Activated effector memory CD4-positive, alpha-beta T cell treated with Interleukin-2 at 50 U/mL for 16 hours (primary cell): ENCODE results near the gene RBM20.

Source experiments
- DNase-seq: peaks from one replicate; pipeline ENCODE4 v3.0.0-alpha.2; 2020

The RBM20 gene

DNA sequence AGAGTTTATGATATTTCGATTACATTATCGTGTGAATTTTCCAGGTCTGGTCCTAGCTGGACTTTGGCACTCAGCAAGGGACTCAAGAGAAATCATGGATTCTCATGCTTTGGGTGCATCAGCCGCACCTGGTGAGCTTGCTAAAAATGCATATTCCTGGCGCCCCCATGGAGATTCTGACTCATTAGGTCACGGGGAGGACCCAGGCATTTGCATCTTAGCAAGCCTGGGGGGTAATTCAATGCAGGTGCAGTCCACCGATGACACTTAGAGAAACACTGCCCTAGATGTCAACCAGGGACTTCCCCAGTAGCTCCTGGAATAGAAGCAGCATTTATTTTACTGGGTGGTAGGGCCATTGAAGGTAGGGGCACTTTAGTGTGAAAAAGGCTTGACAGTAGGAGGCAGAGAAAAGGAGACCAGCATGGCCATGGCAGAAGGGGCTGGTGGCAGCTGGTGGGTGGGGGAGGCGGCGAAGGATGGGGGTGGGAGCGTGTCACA is 197.7 kb downstream of the RBM20 start:
- no peak for DNase-seq

DNA sequence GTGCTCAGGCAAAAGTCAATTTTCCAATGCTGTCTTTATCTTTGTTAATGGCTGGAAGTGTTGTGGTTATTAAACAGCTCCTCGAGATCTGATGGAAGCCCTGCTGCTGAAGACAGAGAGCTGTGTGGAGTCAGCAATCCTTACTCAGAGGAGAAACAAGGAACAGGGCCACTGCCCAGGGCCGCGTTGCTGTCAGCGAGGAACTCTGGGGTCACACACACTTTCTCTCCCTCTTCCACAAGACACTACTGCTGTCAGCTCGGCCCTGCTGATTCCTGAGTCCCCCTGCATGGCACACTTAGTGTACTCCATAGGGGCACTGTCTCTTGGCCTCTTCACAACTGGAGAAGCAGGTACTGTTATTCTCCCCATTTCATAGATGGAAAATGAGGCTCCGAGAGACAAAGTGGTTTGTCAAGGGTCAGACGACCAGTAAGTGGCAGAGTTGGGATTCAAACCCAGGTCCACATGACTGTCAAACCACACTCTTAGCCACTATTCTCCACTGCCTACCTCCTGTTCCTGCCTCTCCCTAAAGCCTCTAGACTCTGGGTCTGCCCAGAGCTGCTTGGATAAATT is 198.3 kb downstream of the RBM20 start:
- no peak for DNase-seq

DNA sequence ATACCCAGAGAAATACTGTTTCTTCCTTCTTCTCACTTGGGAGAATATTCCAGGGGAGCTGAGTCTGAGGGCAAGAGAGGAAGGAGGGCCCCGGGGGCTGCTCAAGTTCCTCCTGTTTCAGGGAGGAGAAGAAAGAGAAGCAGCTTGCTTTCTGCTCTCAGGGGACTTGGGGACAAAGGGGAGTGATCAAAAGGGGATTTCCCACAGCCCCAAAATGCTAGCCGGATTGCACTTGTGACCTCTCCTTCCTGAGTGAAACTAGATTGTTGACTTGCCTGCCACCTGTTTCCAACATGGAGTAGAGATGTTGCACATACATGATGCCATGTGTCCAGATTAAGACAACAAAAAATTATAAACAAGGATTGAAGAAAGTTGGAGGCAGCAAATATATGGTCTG is 198.9 kb downstream of the RBM20 start:
- peak; percentile 16 for DNase-seq

DNA sequence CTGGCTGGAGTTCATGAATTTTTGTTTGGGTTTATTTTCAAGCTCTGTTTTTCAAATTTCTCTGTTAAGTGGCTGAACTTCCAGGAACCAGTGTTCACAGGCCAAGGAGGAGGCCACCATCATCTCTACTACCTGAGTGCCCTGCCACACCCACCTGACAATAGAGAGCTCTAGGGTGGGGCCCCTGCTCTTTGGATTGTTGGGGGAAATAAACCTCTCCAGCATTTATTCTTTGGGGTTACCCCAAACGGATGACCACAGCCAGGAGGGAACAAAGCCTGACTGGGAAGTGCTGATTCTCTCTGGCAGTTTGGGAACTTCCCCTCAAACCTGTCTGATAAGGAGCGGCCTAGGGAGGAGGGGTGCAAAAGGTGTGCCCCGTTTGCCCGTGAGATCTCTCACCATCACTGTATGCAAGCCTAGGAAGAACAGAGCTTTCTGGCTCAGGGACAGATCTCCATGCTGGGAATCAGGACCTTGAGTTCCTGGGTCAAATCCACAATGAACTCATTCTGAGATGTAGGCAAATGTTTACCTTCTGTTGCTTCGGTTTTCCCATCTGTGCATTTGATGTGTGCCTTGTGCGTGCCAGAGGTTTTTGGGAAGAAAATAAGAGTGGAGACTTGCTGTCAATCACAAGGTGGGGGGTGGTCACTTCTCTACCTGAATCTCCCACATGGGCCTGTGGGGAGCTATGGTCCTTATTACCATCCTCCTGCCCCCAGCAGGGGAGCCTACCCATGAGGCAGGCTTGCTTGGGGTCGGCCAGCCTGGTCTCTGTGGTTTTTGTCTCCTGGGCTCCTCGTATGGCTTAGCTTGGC is 199.9 kb downstream of the RBM20 start:
- no peak for DNase-seq

DNA sequence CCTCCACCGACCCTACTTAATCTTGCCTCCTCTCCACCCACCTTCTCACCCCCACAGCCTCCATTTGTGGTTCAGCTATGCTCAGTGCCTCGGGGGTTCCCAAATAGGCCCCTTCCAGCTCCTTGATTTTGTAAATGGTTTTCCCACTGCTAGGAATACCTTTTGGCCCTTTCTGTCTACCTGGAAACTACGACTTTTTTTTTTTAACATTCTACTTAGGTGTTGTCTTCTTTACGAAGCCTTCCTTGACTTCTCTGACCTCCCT is 200.4 kb downstream of the RBM20 start:
- no peak for DNase-seq

DNA sequence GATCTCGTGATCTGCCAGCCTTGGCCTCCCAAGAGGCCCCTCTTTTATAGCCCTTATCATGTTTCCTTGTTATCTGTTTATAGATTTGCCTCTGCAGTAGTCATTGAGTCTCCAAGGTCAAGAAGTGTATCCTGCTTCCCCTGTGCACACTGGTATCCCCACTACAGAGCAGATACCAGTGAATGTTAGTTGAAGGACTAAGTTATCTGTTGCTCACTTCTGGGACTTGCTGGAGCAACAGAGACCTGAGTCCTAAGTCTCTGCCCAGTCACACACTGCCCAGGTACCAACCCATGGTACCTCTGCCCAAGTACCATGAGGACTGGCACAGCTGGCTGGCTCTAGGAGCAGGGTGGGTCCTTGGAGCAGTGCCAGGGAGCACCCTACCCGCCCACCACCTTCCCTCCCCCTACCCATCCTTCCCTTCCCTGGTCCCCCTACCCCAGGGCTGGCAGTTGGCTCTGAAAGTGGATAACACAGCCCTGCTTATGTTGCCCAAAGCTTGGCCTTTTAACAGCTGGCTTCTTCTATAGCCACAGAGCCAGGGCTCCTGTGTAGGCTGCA is 201.1 kb downstream of the RBM20 start:
- no peak for DNase-seq

DNA sequence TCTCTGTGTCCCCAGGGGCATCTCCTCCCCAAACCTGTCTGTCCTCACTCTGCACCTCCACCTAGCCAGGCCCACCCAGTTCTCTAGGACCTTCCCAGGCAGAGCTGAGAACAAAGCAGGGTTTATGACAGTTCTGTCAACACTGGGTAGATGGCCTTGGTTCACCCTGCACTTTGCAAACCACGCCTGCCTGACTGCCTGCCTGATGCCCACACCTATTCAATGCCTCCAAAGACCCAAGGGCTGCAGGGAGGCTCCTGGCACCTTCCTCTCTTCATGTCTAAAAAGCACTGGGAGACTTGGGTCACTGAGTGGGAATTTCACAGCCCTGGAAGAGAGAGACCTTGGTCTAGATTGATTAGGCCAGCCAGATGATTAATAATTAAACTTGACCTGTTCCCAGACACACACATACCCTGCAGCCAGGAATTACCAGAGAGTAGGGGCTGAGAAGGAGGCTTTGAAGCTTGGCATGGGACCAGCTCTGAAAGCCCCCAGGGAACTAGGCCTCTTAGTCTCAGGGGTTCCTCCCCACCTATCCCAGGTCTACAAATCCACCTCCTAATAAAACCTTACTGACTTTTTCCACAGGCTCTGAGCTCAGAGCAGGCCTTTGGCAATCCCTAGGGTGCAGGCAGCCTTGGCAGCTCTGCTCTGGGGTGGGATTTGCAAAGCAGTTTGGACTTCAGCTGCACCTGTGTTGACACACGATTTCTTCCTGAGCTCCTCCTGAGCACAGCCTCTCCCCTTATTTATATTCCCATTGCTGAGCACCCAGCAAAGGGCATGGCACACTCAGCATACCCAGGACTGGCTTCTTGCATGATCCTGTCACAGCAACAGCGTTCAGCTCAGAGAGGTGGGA is 201.9 kb downstream of the RBM20 start:
- no peak for DNase-seq

DNA sequence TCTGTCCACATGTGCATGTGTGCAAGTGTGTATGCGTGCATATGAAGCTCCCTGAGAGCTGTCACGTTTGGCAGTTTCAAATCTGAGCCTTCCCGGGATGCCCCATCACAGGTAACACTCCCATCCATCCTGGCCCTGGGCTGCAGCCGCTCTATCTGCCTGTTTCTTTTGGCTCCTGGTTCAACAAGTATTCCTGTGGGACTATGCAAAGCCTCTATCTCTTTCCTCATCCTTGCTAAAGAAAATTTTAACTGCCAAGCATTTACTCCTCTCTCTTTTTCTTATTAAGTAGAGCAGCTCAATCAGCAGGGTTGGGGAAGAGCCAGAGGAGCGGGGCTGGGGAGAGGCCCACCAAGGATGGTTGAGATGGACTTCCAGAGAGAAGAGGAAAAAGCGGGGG is 203.2 kb downstream of the RBM20 start:
- DNase-seq, result no peak

DNA sequence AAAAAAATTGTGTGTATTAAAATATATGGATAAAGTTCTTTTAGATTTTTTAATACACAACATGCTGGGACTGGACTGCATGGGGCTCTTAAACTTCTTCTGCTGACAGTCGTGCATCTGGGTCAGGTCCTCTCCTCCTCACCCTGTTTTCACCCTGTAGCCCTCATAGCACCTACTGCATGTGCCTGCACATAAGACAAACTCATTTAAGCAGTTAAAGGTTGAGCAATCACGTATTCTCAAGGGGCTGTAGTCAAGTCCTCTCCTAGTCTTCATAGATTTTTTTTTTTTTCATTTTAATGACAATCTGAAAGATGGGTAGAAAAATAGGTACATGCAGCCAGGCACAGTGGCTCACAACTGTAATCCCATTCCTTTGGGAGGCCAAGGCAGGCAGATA is 204.0 kb downstream of the RBM20 start:
- DNase-seq, result no peak

DNA sequence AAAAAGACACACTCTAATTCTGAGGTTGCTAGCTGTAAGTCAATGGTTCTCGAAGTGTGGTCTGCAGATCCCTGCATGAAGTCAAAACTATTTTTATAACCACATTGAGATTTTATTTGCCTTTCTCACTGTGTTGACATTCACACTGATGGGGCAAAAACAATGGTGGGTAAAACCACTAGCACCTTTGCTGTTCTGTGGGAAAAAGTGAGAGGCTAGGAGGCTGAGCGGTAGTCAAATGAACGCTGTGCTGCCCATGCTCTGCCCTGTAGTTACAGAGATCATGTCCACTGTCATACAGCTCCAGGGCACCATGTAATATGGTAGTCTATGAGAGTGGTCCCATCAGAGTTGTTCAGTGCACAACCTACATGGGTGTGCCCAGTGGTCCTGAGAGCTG is 206.0 kb downstream of the RBM20 start:
- no peak for DNase-seq

DNA sequence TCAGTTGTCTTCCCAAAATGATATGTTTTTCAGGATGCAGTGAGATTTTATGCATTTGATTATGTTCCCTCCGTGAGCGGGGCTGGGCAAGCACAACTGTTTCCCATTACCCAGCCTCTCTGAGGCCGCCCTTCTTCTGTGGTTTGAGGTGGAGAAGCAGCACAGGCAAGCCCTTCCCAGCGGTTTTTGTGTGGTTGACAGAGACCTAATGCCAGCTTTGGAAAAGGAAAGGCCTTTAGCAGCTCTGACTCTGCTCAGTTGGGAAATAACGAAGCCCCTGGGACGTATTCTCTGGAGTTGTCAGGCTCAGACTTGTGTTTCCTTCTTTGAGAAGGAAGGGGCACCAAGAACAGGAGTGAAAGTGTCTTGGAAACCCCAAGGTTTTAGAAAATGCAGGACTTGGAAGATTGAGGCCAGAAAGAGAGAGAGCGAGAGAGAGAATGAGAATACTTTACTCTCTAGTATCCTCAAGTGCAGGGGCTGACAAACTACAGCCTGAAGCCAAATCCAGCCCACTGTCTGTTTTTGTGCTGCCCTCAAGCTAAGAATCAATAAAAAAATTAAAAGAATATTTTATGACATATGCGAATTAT is 207.0 kb downstream of the RBM20 start:
- no peak for DNase-seq

DNA sequence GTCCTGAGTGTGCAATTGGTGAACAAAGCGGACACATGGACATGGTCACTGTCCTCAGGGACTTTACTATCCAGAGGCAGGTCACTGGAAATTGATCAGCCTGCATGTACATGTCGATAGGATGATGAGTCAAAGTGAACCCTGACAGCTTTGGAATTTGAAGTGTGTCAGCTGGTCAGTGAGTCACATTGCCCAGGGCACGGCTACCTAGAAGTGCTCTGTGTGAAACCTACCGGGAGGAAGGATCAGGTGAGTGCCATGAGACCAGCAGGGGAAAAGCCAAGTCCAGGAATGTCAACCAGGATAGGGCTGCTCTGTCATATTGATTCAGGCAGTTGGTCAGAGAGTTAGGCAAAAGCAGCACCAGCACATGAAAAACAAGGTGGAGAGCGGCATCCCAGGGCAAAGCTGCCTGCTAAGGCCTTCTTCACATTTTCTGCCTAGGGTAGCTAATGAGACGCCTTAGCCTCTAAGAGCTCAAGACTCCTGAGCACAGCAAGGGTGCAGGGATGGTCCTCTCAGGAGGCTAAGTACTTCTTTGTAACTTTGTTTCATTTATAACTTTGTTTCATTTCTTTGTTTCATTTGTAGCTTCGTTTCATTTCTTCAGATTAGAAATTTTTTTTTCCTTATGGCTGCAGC is 208.2 kb downstream of the RBM20 start:
- DNase-seq, result no peak

DNA sequence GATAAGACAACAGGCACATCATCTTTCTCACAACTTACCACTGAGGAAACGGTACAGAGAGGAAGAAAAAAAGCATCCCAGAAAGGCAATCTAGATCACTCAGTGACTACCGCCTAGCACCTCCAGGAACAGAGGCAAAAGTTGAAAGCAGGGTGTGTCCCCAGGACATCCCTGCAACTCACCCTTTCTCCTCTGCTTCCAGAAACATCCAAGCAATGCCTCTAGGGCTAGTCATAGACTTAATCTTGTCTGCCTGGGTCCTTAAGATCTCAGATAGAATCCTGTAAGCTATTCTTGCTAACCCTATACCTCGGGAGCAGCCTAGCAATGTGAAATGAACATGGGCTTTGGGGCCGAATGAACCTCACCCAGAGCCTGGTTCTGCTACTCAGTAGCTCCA is 208.8 kb downstream of the RBM20 start:
- DNase-seq, result no peak

DNA sequence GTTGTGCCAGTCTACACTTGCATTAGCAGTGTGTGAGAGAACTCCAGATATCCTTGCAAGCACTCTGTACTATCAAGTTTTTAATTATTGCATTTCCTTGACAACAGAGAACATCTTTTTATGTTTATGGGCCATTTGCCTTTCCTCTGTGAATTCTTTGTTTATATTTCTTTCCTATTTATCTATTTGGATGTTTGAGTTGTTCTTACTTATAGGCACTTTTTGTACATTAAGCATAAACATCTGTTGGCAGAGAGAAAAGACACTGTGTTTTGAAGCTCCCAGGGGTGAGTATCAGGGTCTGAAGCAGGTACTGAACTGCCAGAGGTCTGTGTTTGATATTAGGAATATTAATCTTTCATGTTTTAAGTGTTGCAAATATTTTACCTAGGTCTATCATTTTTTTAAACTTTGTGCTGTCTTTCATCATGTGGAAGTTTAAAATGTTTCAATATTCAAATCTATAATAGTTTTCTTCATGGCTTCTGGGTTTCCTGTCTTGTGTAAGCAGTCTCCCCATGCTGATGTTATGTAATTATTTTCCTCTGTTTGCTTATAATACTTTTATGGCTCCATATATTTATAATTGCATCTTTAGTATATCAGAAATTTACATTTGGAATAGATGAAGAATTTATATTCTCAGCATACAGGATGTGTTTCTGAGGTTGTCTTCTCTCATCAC is 209.9 kb downstream of the RBM20 start:
- no peak for DNase-seq

DNA sequence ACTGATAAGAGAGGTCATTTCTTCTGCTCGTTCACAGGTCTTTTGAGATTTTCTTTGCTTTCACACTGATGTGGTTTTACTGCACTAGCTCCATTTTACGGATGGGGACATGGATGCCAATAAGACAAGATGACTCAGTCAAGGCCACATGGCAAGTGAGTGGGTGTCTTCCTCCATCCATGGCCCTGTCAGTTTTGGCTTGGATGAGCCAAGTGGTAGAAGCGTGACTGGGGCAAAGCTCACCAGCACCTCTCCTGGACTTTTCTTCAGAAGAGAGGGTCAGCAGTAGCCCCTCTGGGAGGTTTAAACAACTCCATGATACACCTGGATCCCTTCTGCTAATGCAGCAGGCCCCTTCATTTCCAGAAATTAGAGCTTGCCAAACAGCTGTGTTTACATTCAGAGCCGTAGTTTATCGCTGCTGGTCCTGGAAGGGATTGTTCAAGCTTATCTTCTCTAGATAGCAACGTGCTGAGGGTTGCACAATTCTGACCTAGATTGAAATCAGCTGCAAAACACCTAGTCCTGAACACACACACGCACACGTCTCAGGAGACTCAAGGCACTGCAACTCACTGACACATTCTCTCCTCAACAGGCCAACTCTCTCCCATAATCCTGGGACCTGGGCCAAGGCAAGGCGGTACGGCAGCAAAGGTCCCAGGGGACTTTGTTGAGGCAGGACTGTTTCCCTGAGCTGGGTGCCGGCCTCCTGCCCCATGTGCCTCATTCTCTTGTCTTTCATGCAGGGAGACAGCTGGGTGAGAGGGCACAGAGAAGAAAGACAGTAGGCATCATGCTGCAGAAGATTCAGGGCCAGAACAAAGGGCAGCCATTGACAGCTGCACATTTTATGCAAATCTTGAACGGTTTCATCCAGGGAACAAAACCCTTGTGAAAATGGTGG is 213.4 kb downstream of the RBM20 start:
- DNase-seq, result peak; percentile 20

DNA sequence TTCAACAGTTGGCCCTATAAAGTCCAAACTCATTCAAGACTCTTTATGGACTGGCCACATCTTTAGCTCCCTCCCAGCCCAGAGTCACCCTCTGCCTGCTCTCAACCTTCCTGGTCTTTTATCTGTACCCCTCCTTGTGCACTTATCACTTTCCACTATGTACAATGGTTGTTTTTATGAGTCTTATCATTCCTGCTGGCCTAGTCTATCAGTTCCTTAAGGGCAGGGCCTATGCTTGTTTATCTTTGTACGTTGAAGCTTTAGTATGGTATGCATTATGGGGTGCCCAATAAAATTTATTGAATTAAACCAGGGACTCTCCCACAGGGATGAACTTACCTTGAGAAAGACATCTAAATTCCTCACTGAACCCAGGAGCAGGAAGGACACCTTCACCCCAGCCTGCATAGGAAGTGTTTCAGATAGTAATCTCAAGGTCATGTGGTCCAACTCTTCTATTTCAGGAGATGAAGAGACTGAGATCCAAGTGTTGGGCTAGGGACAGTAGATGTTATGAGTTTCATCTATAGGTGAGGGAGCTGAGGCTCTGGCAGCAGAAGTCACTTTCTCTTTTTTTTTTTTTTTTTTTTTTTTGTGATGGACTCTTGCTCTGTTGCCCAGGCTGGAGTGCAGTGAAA is 214.3 kb downstream of the RBM20 start:
- no peak for DNase-seq

DNA sequence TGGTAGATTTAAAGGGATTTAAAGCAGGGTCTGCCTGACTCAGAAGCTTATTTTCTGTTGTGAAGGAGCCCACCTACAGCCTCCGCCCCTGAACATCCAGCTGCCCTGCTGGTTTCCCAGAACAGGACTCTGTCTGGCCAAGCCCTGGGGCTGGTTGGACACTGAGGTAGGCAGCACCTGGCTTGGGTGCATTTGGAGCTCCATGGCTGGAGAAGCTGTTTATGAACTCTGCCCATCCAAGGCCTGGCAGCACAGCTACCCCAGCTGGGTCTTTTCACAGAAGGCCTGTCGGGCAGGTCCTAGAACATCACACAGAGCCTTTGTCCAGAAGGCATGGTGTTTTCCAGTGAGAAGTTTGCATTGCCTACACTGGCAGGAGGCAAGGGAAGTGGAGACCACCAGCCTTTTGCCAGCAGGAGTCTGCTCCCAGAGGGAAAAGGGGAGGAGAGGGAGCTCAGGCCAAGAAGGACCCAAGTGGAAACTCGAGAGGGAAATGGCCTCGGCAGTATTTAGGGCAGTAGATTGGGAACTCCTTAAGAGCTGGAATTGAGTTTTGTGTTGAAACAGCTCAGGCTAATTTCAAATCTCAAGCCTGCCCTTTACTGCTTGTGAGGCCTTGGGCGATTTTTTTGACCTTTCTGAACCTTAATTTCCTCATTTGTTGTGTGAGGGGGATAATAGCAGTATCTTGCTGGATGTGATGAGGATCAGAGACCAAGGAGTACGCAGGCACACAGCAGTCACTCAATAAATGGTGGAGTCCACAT is 215.3 kb downstream of the RBM20 start:
- no peak for DNase-seq

DNA sequence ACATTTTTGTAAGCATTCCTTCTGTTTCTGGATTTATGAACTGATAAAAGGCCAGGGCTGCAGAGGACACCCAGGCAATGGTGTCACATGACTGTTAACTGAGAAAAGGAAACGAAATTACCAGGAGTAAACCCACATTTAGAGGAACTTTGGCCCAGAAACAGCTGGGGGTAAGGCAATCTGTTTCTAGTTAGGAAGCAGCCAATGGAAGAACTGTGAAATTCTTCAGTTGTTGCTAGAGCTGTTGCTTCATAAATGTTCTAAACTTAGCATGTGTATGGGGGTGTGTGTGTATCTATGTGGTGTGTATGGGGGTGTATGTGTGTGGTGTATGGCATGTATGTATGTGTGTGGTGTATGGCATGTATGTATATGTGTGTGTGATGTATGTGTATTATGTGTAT is 215.8 kb downstream of the RBM20 start:
- no peak for DNase-seq

DNA sequence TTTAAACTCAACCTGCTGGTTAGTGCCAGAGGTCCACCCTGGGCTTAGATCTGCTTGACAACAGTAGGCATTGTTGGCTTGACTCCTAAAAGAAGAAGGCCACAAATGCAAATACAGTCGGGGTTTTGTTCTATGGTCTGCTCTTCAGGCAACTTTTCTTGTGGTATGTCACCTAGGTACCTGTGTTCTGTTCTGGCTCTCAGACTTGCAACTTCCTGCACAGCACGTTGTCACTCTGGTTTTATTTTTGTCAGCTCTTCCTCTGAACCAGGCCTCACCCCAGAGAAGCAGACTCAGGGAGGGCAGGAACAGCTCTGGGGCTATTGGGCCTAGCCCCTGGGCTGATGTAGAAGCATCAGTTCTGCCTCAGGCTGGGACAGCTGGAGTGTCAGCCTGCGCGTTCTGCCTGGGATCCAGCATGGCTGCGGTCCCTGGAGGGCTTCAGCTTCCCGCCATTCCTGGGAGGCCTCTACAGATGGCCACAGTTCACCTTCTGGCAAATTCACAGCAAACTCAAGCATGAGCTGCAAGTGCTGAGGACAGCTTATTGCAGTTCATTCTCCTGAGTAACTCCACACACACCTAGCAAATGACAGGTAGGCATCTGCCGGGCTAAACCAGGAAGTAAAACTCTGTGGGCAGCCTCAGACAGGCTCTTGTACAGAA is 216.6 kb downstream of the RBM20 start:
- peak; percentile 46 for DNase-seq
